ENCODE data around the gene NADSYN1.
"Not testable (repeated sequence)": the region's sequence is repeated elsewhere in the genome, so short reads cannot be mapped to it uniquely, and the experiment has no call there.

The NADSYN1 gene

GRCh38 chr11:71453037-71453917, at the start of gene NADSYN1:
Gene NADSYN1, plus strand, starts transcription at chr11:71453203. Its CDS starts 94 bp downstream, at chr11:71453297.
- FAIRE-seq, result no peak

GRCh38 chr11:71404209-71404608, 48.8 kb upstream of the NADSYN1 start:
- FAIRE-seq, result no peak

GRCh38 chr11:71406681-71407080, 46.3 kb upstream of the NADSYN1 start:
- FAIRE-seq, result no peak

DNA sequence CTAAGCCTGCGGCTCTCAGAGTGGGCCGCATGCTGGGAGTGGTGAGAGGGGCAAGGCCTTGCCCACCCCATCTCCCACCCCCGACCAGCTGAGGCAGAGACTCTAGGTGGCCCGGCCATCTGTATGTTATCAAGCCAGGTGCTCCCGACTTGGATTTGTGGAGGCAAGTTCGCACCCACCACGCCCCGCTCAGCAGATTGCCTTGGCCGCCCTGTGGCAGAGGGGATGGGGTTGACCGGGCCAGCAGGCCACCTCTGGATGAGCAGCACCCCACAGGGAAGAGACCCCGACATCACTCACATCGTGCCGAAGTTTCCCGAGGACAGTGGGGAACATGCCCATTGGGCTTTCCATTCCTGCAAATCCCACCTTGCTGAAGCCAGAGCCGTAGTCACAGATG, 45.6 kb upstream of the NADSYN1 start:
- FAIRE-seq, result no peak

- FAIRE-seq, result no peak
These were observed 44.2 kb upstream of the NADSYN1 start for GRCh38 chr11:71408826-71409225.

DNA sequence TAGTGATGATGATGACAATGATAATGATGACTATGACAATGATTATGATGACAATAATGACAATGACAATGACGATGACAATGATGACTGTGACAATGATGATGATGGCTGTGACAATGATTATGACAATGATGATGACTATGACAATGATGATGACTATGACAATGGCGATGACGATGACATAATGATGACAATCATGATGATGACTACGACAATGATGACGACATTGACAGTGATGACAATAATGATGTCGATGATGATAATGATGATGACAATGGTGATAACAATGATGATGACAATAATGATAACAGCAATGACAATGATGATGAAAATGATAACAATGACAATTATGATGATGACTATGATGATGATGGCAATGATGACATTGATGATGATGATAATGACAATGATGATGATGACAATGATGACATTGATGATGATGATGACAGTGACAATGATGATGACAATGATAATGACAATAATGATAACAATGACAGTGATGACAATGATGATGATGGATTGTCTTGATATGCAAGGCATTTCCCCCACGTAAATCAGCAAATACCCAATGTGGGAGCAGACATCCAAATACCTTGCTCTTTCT, 42.5 kb upstream of the NADSYN1 start:
- FAIRE-seq, result no peak

GRCh38 chr11:71414645-71415044, 38.4 kb upstream of the NADSYN1 start:
- FAIRE-seq, result no peak

GRCh38 chr11:71418643-71419042, 34.4 kb upstream of the NADSYN1 start:
- no peak for FAIRE-seq

DNA sequence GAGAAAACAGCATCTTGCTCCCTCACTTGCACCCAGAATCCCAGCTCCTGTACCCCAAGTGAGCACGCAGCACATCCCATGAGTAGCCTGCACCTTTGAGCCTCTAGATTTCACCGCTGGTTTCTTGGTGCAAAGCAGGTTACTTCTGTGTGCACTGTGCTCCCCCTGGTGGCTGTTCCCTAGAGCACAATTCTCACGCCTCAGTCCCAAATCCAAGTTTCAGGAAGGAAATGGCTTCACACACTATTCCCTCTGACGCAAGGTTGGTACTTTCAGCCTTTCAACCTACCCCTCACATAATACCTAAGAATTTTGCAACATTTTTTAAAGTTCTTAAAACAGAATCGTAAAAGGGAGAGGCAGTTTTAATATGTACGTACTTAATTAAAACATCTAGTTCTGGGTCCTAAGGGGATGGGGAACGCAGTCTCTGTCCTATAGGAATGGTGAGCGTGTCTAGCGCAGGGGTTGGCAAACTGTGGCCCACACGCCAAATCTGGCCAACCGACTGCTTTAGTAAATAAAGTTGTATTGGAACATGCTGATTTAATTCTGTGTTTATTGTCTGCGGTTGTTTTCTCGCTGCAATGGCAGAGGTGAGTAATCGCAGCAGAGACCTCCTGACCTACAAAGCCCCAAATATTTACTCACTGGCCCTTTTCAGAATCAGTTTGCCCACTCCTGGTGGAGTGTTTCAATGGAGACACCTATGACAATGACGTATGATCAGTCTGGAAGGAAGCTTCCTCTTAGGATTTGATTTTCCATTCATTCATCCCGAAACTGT, 32.4 kb upstream of the NADSYN1 start:
- no peak for FAIRE-seq

GRCh38 chr11:71421392-71421950, 31.5 kb upstream of the NADSYN1 start:
- no peak for FAIRE-seq

GRCh38 chr11:71422318-71422717, 30.7 kb upstream of the NADSYN1 start:
- FAIRE-seq, result not testable (repeated sequence)

DNA sequence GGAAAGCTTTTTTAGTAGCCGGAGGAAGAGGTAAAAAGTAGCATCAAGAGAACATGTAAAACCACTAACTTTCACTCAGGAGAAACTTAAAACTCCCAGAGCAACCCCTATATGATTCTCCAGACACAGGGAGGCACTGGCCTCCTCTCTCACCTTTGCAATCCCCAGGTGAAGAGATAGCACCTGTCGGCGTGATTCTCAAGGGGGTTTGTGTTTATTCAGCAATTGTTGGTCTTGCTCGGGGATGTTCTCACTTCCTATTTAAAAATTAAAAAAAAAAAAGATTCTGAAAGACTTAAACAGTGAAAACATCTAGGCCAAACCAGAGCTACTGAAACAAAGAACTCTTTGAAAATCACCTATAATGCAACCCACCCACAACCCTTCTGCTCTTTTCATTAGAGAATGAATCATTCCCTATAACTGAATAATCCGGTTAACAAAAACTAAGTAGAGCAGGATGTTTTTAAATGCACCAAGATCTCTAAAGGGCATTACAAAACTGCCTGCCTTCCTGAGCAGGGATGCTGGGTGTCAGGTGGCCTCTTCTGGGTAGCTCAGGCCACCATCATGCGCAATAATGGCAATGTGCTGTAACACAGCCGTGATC, 29.7 kb upstream of the NADSYN1 start:
- no peak for FAIRE-seq

DNA sequence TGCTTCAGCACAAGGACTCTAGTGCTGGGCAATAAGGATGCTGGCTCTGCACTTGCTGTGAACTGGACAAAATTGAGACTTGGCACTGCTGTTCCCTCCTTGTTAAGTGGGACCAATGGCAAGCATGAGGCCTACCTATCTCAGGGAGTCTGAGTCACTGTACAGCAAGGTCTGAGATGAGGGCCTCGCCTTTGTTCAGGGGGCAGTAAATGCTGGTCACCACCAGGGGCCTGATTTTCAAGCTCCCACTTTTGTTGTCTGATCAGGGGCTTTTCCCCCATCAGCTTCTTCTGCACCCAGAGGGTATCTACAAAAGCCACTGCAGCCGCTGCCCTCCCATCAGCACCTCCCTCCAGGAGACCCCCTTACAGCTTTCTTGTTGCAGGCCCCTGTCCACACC, 27.6 kb upstream of the NADSYN1 start:
- FAIRE-seq, result no peak

- FAIRE-seq, result no peak
These were observed 27.1 kb upstream of the NADSYN1 start for GRCh38 chr11:71425860-71426259.

GRCh38 chr11:71426413-71426812, 26.6 kb upstream of the NADSYN1 start:
- no peak for FAIRE-seq

GRCh38 chr11:71428861-71429435, 24.1 kb upstream of the NADSYN1 start:
- FAIRE-seq, result no peak

DNA sequence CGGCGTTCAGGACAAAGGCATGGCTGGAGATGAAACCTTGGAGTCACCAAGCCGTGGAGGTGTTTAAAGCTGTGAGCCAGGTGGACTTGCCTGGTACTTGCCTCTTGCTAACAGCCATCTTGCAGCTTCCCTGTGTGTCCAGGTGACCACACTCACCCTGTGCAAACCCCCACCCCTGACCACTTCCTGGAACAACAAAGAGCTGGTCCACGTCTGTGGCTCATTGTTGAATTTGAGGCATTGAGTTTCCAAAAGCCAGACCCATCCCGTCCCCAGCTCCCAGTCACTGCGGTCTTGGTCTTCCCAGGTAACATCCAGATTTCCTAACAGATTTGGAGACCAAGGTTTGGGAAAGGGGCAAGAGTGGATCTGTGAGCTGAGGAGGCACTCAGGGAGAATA, 23.3 kb upstream of the NADSYN1 start:
- FAIRE-seq, result no peak

DNA sequence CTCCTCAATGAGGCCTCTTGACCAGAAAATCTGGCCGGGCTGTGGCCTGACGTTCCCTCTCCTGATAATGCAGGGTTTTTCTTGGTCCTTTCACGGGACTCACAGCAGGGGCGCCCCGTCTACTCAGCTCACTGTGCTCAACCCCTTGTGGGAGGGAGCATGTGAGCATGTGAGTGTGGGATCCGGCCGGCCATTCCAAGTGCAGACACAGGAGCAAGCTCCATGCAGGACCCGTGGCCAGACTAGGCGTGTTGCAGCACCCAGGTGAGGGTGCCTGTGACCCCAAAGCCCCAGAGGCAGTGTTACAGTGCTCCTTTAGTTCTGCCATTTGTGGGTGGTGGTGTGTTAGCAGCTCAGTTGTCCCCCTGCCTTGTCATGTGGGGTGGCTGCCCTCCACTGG, 22.8 kb upstream of the NADSYN1 start:
- no peak for FAIRE-seq

- FAIRE-seq, result no peak
These were observed 21.7 kb upstream of the NADSYN1 start for GRCh38 chr11:71431271-71431670.

DNA sequence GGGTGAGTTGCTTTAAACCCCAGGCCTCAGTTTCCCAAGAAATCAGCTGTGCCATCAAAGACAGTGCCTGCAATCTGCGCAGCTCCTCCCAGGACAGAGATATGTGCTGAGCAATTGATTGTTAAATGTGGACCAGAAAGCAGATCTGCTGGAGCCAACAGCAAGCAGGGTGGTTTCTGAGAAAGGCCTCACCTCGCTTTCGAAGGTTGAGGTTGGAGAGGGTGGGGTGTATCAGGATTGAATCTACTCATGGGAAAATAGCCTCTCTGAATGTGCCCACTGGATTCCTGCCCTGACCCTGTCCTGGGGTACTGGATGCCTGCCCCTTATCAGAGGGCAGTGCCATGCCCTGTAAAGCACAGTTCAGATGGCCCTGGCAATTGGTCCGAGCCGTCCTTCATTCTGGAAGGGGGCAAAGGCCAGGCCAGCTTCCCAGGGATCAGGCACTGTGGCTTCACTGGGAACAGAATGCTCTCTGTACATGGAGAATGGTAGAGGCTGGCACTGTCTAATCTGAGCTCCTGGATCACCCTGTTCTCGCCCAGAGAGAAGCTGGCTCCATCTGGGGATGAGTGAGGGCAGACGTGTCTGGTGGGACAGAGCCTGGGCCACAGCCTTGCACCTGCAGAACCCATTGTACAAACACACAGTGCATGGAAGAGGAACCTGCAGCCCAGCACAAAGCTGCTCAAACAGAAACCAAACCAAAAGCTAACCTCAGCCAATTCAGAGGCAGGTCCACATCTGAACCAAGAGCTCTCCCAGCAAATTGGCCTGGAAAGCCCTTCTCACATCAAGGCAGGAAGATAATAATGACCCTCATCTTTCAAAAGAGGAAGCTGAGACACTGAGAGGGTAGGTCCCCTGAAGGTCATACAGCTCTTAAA, 20.0 kb upstream of the NADSYN1 start:
- FAIRE-seq, result no peak

All from A204.1 (cell line).